GM12878 (cell line): ENCODE data around the gene ZNF334. TPM values are rescaled to one million over a fixed set of nuclear protein-coding genes. Genes with fewer than 3 reads are reported as not detected.

Experiments used
- ATAC-seq: fragments of 200-7000 bp; cut with Tn5 transposase; 3 replicates; pipeline ENCODE4 v1.9.1; 2020; ENCODE audit warnings: mild to moderate bottlenecking, moderate library complexity
- BruUV-seq: library from RNA; stranded (reverse); fragments of 400-500 nt; replicated peaks from 2 replicates; lab custom pipeline; 2021; lab: Mats Ljungman, UMichigan
- CTCF ChIA-PET: fragments of 300-600 bp; sonication (Branson Sonifier 250); formaldehyde crosslinking; extraction: SDS; loops from one replicate; lab custom pipeline; 2021; ENCODE audit warnings: inconsistent platforms; lab: Yijun Ruan, JAX
- POLR2A ChIA-PET: fragments of 350-600 bp; formaldehyde crosslinking; extraction: SDS; loops from one replicate; lab custom pipeline; 2021; ENCODE audit warnings: inconsistent platforms; lab: Charles Lee
- RAD21 ChIA-PET: fragments of 300-600 bp; sonication (Branson Sonifier 250); formaldehyde crosslinking; loops from one replicate; lab custom pipeline; 2023; ENCODE audit warnings: antibody characterized with exemption; ENCODE audit not compliant: unreplicated experiment; lab: Charles Lee
- SMC1A ChIA-PET: fragments of 300-600 bp; sonication (Branson Sonifier 250); formaldehyde crosslinking; loops from one replicate; lab custom pipeline; 2023; ENCODE audit not compliant: unreplicated experiment, uncharacterized antibody; lab: Charles Lee
- DNase-seq: peaks from one replicate; pipeline ENCODE4 v3.0.0-alpha.2; 2011; ENCODE audit warnings: low read depth, low spot score
- FAIRE-seq: peaks from 3 replicates; lab custom pipeline; 2011; peaks lifted over from hg19 to GRCh38; lab: Jason Lieb, UNC
- H2AFZ ChIP-seq: 2 replicates; pipeline ENCODE4 v1.6.0; 2011; ENCODE audit warnings: low read depth, low read length, control low read depth; ENCODE audit not compliant: control insufficient read depth
- H3K27ac ChIP-seq: 2 replicates; pipeline ENCODE4 v1.5.1; 2011; ENCODE audit warnings: control low read depth; ENCODE audit not compliant: control insufficient read depth, insufficient read depth
- H3K27me3 ChIP-seq, 2 experiments: replicated peaks in 1 of 2; 2 replicates each; pipeline versions ENCODE4 v1.6.0 to v1.6.1; 2011; ENCODE audit warnings: low read length in 1 of 2; ENCODE audit not compliant: control insufficient read depth in 2 of 2, insufficient read depth in 2 of 2
- H3K36me3 ChIP-seq, 2 experiments: 2 replicates each; pipeline ENCODE4 v1.5.1; 2011; ENCODE audit warnings: low read length in 1 of 2; ENCODE audit not compliant: control insufficient read depth in 2 of 2, insufficient read depth in 2 of 2
- H3K4me1 ChIP-seq: 2 replicates; pipeline ENCODE4 v1.6.1; 2011; ENCODE audit warnings: mild to moderate bottlenecking, low read length, moderate library complexity, mixed read lengths; ENCODE audit not compliant: control insufficient read depth, insufficient read depth
- H3K4me2 ChIP-seq: 2 replicates; pipeline ENCODE4 v1.6.0; 2011; ENCODE audit warnings: control low read depth; ENCODE audit not compliant: control insufficient read depth, insufficient read depth
- H3K4me3 ChIP-seq: fragments of 200-600 bp; sonication (generic); 2 replicates; pipeline ENCODE4 v1.5.1; 2016
- H3K79me2 ChIP-seq: 2 replicates; pipeline ENCODE4 v1.6.0; 2011; ENCODE audit warnings: low read length; ENCODE audit not compliant: control insufficient read depth, insufficient read depth
- H3K9ac ChIP-seq: 2 replicates; pipeline ENCODE4 v1.8.0; 2011; ENCODE audit warnings: low read length, control low read depth, mixed read lengths; ENCODE audit not compliant: control insufficient read depth, insufficient read depth
- H3K9me3 ChIP-seq: replicated peaks from 3 replicates; pipeline ENCODE4 v1.5.1; 2011; ENCODE audit warnings: mild to moderate bottlenecking, low read length; ENCODE audit not compliant: control insufficient read depth, insufficient read depth
- H4K20me1 ChIP-seq: 2 replicates; pipeline ENCODE4 v1.6.0; 2011; ENCODE audit not compliant: control insufficient read depth, insufficient read depth
- BHLHE40 ChIP-seq, 2 experiments: fragments of 450-650 bp in 1 of 2; IDR thresholded peaks; 2 replicates each; pipeline ENCODE4 v1.6.1; 2011 to 2017; ENCODE audit warnings: low read depth in 2 of 2, borderline replicate concordance in 1 of 2, improper control_type of control experiment in 1 of 2, low read length in 1 of 2, mild to moderate bottlenecking in 1 of 2
- CREB1 ChIP-seq: IDR thresholded peaks from 2 replicates; pipeline ENCODE4 v1.6.1; 2012; ENCODE audit warnings: low read depth, mild to moderate bottlenecking, inconsistent platforms
- E2F8 ChIP-seq: fragments of 450-650 bp; IDR thresholded peaks from 2 replicates; pipeline ENCODE4 v1.6.1; 2018; ENCODE audit warnings: mild to moderate bottlenecking, low read depth, moderate library complexity; ENCODE audit not compliant: partially characterized antibody
- MTA2 ChIP-seq: fragments of 450-650 bp; IDR thresholded peaks from 2 replicates; pipeline ENCODE4 v1.6.1; 2016; ENCODE audit warnings: low read depth, mild to moderate bottlenecking, moderate library complexity
- NKRF ChIP-seq: fragments of 450-650 bp; conservative IDR thresholded peaks from 2 replicates; pipeline ENCODE4 v1.6.1; 2017; ENCODE audit warnings: mild to moderate bottlenecking, moderate library complexity
- SKIL ChIP-seq: fragments of 450-650 bp; IDR thresholded peaks from 2 replicates; pipeline ENCODE4 v1.6.1; 2017; ENCODE audit warnings: mild to moderate bottlenecking, low read depth, inconsistent platforms; ENCODE audit not compliant: poor library complexity, severe bottlenecking
- SMAD1 ChIP-seq: fragments of 450-650 bp; IDR thresholded peaks from 2 replicates; pipeline ENCODE4 v1.6.1; 2018; ENCODE audit warnings: mild to moderate bottlenecking, low read depth; ENCODE audit not compliant: partially characterized antibody
- WGBS: methylation state at CpG from one replicate; pipeline ENCODE4 v1.1.6; 2016; ENCODE audit warnings: low lambda C conversion rate; ENCODE audit not compliant: insufficient replicate concordance, insufficient coverage; ENCODE audit errors: missing lambda C conversion rate; 5-methylcytosine and 5-hydroxymethylcytosine counted together
- in situ Hi-C: fragments of 300-500 bp; cut with MboI; formaldehyde crosslinking; loops from 9 replicates; pipeline ENCODE4 v1.14.3; 2018; ENCODE audit warnings: mixed read lengths
- intact Hi-C: fragments of 100-400 bp; cut with micrococcal nuclease; formaldehyde crosslinking; loops from one replicate; pipeline ENCODE4 v1.14.2; 2022; ENCODE audit not compliant: unreplicated experiment
- polyA plus RNA-seq, 11 experiments: library from polyadenylated mRNA; depleted of rRNA in 4 of 11; unstranded in 6 of 11; stranded (reverse) in 5 of 11; fragments of >200 nt; fragmentation: Nextera tagmentation in 4 of 11; fragmentation: Illumina TruSeq in 1 of 11; extraction: Ambion mirVana in 4 of 11; extraction: Trizol in 1 of 11; gene quantifications; 1 replicate in 1 of 11; 2 replicates in 10 of 11; pipeline versions ENCODE4 v1.2.1 to v1.2.3, GENCODE V29; 2011 to 2016; ENCODE audit warnings: inconsistent platforms in 2 of 11, missing spikeins in 2 of 11, low read depth in 1 of 11
- total RNA-seq, 4 experiments: library from RNA; depleted of rRNA in 3 of 4; stranded (reverse); fragments of >200 nt in 3 of 4; fragmentation: Illumina TruSeq in 1 of 4; extraction: Trizol in 1 of 4; gene quantifications; 2 replicates each; pipeline versions ENCODE4 v1.2.1 to v1.2.3, GENCODE V29; 2013 to 2021

The ZNF334 gene
- total and polyA plus RNA-seq, 10 of the 15 experiments (the other 5 are each of a cell fraction or from before 2014, with no cell fraction given): 0.08 to 2.0 (median 1.2) TPM

GRCh38 chr20:46555370-46555956 lies 42.1 kb upstream of the ZNF334 start (continued):
- TF ChIP-seq SKIL (no peak), BHLHE40 (IDR thresholded peaks at IDR 0.05; ENCODE audit: borderline replicate concordance in 1 of 2, low read depth in 2 of 2, low read length in 1 of 2) (peak; percentile 18 to 32; a peak in 1 of 4 replicates), MTA2 (no peak)

GRCh38 chr20:46554828-46555227 lies 41.5 kb upstream of the ZNF334 start:
- ChIA-PET POLR2A (interaction anchor here (1.2 kb wide), 1 partner anchor 134 kb away, joined by 4 read pairs; the partner anchor contains the start of gene TP53RK), SMC1A (interaction anchor here (1.0 to 1.3 kb wide), 2 partner anchors 19 to 127 kb away, joined by 3 read pairs; no protein-coding TSS in a partner anchor), CTCF (interaction anchor here (1.2 to 3.2 kb wide), 3 partner anchors 10 to 205 kb away, joined by 3 to 12 read pairs (median 10); no protein-coding TSS in a partner anchor), RAD21 (no interaction called here)
- Histone ChIP-seq H3K36me3 (no peaks in the 10 kb centered on the region), H3K27me3 (no peaks in the 10 kb centered on the region), H3K4me3 (no peak overlapping the region), H3K9me3 (no peaks in the 10 kb centered on the region), H2AFZ (no peak overlapping the region), H3K27ac (0 out of 2 replicates have a peak overlapping the region, but pooled peaks have one; percentile 16), H3K9ac (no peak overlapping the region), H4K20me1 (no peaks in the 10 kb centered on the region), H3K4me2 (no peak overlapping the region), H3K4me1 (peaks cover 64% of the 10 kb centered on the region), H3K79me2 (no peaks in the 10 kb centered on the region)
- DNase-seq (no peak), FAIRE-seq (no peak), ATAC-seq (no peak)
- intact Hi-C loops (no loop called here), in situ Hi-C loops (loop anchor here (10.0 kb wide), 1 partner anchor 130 kb away; the partner anchor contains the start of gene TP53RK)
- WGBS: 67% methylated on average over 3 of the region's 3 CpGs
- TF ChIP-seq SMAD1 (no peak), CREB1 (no peak), NKRF (no peak), E2F8 (no peak)
- no TSS peak for BruUV-seq
